GM03348 (cell line): ENCODE measurements around the gene EXTL1.

Source experiments
- DNase-seq: peaks from one replicate; pipeline ENCODE4 v3.0.0; 2012; ENCODE audit warnings: low spot score

The EXTL1 gene

DNA sequence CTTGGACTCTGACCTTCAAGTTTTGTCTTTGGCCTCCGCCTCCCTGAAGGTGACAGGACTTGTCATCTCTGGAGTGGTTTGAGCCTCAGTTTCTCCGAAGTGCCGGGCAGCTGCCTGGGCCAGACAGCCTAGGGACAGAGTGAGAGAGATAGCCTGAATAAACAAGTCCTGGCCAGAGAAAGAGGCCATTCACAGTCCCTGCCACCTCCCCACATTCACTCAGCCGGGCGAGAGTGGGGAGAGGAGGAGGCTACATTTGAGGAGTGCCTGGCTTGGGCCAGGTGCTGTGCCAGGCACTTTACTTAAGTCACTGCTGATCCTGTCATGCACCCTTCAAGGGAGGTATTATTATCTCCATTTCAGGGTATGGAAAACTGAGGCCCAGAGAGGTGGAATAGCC lies 3.5 kb downstream of the EXTL1 start:
- DNase-seq = no peak

DNA sequence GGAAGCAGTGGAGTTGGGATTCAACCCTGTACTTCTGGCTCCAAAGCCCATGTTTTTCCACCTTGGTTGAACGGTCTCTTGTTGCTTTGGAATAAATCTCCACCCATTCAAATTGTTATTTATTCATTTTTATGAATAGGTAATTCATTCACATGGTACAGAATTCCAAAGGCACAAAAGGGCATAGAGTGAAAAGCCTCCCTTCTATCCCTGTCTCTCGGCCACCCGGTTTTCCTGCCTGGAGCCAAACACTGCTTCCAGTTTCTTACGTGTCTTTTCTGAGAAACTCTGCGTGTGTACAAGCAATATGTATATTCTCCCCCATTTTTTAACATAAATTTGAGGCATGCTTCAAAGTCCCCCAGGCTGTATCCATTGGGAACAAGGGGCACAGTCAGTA lies 3.9 kb downstream of the EXTL1 start:
- no peak for DNase-seq

DNA sequence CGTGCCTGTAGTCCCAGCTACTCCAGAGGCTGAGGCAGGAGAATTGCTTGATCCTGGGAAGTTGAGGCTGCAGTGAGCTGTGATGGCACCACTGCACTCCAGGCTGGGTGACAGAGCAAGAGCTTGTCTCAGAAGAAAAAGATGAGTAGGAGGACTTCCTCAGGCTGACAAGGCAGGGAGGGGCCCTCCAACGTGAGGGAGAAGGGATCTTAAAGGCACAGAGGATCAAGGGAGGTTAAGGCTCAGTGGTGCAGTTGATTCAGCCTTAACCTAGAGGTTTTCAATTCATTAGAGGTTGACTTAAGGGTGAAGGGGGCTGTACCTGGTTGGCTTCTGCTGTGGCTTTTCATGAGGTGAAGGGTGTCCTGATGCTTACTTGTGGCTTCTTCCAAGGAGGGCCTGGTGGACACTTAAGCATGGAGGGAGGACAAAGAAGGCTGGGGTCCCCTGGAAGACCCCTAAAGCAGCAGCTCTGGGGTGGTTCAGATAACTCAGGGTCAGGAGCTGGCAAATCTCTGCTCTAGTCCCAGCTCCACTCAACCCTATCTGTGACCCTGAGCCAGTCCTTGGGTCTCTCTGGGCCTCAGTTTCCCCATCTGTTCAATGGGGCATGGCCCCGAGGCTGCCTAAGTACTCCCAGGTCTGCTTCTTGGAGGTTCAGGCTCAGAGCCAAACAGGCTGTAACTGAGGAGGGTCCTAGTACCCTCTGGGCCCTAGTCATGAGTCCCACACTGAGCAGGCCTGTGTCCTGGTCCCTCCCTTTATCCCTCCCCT lies 6.3 kb downstream of the EXTL1 start:
- DNase-seq = peak; percentile 46

DNA sequence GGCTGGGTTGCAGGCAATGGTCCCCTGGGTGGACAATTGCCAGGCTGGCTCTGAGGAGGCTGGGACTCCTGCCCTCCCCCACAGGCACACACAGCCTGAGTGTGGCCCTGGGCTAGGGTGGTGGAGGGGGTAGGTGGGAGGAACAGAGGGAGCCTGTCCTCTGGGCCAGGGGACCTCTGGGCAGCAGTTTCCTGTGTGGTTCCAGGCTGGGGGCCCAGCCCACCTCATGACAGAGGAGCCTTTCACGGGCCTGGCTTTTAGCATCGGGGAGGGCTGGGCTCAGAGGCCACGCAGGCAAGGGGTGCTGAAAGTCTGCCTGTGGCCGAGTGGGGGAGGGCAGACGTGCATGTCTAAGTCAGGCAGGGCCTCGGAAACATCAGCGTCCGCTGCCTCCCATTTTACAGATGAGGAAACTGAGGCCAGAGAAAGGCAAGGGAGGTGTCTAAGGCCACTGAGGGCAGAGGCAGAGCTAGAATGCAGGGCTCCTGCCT lies 7.0 kb downstream of the EXTL1 start:
- DNase-seq = no peak

DNA sequence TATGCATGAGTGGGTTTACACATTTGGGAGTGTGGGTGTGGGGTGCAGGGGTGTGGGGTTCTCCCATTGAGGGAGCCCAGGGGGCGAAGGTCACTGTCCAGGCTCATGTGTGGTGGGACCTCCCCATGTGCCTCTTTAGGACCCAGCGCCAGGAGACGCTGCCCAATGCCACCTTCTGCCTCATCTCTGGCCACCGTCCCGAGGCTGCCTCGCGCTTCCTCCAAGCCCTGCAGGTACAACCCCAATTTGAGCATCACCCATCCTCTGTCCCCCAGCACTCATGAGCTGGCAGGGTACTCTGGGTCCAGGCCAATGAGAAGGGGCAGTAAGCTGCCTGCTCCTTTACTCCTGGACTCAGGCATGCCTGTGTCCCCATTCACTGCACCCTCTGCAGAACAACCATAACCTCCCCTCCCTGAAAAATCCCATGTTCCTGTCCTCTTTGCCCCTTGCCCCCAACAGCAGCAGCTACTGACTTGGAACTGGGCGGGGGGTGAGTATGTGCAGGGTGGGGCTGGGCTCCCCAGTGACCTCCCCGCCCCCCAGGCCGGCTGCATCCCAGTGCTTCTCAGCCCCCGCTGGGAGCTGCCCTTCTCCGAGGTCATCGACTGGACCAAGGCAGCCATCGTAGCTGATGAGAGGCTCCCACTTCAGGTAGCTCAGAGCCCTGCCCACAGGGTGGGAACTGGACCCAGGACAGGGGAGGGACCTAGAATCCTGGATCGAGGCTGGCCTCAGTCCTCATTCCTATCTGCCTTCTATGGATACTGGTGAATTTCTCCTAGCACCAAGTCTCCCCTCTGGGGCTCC lies 7.7 kb downstream of the EXTL1 start:
- DNase-seq = no peak

DNA sequence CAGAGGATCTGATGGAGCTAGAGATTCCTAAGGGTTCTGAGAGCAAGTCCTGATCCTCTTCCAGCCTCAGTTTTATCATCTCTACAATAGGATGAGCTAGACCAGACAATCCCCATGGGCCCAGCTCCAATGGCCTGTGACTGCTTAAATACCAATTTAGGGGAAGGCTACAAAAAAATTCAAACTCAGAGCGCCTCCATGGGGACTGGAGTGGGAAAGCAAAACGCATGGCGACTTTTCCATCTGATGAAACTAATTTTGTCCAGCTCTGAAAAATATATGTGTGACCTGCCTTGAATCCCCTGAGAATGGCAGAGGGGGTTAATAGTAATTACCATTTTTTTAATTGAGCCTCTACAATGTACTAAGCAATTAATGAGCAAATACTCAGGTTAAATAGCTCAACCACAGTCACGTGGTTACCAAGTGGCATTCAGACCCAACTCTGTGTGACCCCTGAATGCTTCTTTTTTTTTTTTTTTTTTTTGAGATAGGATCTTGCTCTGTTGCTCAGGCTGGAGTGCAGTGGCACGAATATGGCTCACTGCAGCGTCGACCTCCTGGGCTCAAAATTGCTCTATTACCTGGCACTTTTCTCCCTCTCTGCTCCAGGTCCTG lies 8.4 kb downstream of the EXTL1 start:
- DNase-seq = no peak

DNA sequence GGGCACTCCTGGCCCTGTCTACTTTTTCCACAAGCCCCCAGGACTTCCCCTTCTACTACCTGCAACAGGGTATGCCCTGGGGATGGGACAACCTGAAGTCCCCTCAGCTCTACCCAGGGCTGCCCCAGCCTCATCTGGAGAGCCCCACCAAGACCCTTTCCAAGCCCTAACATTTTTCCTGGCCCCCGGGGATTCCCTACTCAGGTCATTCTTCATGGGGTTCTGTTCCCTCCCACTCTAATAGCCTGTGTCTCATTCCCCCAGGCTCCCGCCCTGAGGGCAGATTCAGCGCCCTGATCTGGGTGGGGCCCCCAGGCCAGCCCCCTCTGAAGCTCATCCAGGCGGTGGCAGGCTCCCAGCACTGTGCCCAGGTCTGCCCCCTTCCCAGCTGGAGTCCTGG lies 9.6 kb downstream of the EXTL1 start:
- no peak for DNase-seq

DNA sequence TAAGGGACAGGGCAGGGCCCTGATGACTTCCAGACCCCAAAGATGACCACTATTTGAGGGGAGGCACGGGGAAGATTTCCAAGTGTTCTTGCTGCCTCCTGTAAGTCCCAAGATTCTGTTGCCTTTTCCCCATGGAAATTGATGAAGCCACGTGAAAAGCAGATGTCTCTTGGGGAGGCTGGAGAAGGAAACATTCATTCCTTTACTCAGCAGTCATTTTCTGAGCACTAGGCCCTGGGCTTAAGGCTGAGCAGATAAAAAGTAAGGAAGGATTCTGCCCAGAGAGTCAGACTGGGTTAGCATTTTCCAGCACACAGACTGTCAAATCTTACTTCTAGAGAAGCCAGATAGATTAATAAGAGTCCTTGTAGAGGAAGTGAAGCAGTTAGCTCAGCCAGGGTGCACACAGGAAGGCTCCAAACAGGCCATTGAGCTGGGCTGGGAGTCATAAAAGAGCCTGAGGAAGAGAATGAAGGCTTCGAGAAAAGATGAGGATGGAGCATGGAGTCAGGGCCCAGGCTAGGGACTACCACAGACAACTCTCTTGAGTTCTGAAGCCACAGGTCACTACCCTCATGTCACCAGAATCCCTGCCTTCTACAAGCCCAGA lies 10.1 kb downstream of the EXTL1 start:
- peak; percentile 85 for DNase-seq

DNA sequence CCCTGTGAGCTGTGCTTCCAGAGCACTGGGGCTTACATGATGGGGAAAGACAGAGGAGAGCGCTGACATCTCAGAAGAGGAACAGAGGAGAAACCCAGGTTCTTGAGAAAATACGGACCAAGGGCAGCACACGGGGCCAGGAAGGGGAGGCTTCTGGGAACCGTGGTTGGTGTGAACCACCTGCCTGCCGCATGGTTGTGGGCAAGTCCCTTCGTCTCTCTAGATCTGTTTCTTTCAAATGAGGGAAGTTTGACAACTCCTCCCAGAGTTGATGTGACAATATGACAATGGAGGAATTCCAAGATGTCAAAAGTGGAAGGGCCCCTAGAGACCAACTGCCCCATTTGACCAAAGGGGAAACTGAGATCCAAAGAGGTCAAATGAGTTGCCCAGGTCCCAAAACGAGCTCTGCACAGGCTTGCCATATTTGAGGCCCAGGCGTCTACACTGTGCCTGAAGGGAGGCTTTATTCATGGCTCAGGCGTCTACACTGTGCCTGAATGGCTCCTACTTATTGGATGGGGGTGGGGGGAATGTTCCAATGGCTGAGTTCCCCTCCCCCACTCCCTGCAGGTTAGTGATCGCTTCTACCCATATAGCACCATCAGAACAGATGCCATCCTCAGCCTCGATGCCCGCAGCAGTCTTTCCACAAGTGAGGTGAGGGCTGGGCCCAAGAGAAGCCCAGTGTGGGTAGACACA lies 11.2 kb downstream of the EXTL1 start:
- no peak for DNase-seq

DNA sequence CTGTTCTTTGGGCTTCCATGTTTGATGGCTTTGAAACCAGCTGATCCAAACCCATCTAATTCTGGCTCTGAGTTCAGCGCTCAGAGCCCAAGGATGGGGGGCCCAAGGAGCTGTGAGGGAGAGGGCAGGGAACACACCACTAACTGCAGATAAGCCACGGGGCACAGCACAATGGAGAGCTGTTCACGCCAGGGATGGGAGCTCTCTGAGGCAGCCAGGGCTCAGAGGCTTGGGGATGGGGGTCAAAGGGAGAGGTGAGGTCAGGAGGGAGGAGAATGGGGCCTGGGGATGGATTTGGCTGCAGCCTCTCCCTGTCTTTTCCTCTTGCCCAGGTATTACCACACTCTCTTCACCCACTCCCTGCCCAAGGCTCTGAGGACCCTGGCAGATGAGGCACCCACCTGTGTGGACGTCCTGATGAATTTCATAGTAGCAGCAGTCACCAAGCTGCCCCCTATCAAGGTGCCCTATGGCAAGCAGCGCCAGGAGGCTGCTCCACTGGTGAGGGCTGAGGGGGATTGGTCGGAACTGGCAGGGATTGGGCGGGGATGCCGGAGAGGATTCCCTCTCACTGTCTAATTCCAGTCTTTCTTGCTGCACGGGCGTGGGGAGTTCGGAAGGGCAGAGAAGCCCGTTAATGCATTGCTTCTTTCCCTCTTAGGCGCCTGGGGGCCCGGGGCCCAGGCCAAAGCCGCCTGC lies 13.1 kb downstream of the EXTL1 start:
- peak; percentile 29 for DNase-seq

DNA sequence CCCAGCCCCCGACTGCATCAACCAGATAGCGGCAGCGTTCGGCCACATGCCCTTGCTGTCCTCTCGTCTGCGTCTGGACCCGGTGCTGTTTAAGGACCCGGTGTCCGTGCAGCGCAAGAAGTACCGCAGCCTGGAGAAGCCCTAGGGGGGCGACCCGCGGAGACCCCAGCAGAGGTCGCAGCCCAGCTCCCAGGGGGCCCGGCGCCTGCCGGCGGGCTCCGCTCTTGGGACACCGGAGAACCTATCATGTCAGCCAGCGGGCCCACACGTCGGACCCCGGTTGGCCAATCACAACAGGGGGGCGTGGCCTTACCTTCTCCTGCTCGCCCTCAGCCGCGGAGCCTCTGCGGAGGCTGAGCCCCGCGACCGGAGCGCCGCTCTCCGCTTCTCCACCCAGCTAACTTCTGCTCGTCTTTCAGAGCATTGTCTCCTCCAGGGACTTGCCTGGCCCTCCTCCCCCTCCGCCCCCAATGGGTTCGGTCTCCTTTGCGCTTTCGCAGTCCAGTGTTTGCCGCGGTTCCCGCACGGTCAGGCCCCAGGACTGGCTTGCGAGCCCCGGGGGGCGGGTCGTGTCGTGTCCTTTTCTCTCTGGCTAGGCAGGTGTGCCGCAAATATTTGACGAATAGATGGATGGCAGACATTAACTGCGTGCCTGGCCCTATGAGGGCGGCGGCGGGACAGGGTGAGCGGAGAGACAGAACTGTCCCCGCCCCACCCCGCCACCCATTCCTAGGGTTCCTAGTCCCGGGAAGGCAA lies 13.8 kb downstream of the EXTL1 start:
- peak; percentile 98 for DNase-seq

DNA sequence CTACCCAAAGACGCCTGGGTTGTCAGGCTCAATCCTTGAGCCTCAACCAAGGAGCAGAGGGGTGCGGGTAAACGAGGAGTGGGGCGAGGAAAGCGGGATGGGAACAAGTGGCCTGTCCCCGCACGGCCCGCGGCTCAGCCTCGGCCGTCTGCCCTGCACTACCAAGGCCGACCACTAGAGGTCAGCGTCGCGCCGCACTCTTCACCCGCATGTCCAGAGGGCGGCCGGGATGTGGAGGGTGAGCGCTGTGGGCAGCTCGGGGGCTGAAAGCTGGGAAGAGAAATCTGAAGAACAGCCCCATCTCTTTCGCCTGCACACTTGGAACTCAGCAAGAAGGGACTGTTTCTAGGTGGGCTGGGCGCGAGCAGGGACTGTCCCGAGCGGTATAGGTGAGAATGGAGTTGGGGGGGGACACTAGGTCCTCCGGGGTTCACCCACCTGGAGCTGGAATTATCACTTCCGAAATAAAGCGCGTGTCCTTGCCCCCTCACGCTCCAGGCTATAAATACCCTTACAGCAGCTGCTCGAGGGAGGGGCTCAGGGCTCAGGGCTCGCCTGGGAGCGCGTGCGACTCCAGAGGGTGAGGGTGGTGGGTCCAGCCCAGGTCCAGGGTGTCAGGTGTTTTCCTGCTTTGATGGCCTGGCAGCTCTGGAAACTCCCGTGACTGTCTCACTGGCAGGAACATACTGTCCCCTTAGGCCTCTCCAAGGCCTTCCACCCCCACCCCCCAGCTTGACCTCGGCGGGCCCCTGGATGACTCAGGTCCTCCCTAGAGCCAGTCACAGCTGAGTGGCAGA lies 14.6 kb downstream of the EXTL1 start:
- peak; percentile 95 for DNase-seq

DNA sequence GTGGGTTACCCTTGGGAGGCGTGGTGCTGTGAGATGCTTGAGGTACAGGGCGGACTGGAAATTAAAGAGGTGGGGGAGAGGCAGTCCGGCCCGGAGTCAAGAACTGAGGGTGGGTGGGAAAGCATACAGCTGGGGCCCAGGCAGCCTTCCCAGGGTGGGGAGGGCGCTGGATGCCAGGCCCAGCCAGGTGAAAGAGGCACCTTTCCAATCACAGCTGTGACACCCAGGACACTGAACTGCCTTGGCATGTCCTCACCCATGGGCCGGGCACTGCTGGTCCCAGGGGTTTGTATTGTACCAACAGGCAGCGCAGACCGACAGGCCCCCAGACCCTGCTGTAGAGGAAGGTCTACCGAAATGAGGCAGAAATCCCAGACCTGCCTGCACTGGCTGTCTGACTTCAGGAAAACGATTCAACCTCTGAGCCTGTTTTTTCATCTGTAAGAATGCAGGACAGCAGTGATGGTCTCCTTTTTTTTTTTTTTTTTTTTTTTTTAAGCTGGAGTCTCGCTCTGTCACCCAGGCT lies 15.2 kb downstream of the EXTL1 start:
- no peak for DNase-seq

DNA sequence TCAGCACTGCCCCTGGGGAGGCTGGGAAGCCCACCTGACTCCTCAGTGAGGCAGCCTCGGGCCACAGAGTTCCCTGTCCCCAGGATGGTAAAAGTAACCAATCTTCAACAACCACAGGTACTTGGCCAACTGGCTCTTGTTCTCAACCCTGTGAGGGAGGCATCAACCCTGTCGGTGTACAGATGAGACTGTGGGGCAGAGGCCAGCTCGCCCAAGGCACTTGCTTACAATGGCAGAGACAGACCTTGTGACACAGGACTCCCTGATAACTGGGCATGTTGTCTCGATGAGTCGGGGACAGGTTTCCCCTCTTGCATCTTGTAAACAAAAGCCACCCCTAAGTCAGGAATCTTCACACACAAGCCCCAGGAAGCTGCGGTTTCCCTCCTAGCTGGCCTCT lies 16.3 kb downstream of the EXTL1 start:
- no peak for DNase-seq

DNA sequence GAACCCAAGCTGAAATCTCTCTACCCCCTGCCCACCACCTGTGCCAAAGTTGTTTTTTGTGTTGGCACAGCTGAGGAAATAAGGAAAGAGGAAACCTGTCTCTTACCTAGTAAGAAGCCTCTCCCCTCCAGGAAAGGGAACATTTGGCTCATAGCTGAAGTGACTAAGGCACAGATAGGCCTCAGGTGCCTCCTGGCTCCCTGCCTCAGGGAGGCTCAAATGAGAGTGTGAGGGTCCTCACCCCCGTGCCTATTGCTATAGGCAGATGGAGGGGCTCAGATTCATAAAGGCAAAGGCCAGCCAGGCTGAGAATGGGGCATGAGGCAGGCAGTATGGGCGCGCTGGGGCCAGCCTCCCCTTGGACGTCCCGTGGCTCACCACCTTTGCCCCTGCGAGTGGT lies 16.9 kb downstream of the EXTL1 start:
- DNase-seq = no peak

DNA sequence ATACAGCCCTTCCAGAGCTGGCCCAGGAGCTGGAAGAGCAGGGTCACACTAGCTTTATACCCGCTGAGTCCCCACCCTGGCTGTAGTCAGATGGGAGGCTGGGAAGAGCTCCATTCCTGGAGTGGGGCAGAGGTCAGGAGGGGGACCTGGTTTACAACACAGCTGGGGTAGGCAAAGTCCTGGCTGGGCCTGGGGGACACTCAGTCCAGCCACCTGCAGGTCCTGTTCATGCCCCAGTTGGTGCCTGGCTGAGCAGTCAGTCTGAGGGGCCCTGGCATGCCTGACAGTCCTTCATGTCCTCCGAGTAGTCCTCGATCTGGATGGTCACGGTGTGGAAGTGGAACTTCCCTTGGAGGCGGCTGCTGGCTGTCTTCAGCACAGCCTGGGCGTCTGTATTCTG lies 17.3 kb downstream of the EXTL1 start:
- no peak for DNase-seq

DNA sequence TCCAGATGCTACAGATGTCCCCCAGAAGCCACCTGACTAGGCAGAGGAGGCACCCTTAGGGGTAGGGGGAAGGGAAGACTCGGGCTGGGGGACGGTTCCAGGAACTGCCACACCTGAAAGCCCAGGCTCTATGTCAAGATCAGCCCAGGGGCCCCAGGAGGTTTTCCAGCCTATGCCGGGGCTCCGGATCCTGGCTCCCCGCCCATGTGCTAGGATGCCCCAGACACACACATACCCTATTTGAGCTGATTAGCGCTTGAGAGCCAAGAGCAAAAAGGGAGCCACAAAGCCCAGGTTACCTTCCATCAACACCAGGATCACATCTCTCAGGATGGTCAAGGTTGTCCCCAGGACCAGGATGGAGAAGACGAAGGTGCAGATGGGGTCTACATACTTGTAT lies 19.8 kb downstream of the EXTL1 start:
- no peak for DNase-seq

DNA sequence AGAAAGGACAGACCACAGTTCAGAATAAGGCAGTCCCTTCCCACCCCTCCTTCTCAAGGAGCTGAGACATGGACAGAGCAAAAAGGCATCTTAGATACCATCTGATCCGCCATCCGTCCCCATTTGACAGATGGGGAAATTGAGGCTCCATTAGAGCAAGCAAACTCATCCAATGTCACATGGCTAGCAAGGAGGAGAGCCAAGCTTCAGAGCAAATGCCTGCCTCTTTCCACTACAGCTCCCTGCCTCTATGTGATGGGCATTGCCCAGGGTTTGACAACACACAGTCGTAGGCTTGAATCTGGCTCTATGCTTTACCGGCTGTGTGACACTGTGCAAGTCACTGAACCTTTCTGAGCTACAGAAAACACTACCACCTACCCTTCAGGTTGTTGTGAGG lies 20.4 kb downstream of the EXTL1 start:
- DNase-seq = no peak

DNA sequence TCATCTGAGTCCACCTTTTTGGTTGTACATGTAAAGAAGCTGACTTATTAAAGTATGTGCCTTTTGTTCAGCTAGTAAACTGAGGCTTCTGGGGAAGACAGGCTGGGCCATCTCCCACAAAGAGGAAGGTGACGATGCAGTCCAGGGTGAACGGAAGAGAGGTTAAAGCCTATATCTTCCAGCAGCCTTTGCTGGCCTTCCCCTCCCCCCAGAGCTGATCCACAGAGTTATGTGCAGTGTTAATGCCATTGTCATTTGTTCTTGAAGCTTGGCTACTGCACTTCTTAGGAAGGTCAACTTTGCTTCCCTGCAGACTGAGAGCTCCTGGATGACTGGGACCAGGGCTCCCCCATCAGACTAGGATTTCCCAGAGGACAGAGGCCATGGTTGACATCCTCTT lies 22.2 kb downstream of the EXTL1 start:
- no peak for DNase-seq
